HepG2 (cell line): Measurements from ENCODE around the gene FMNL2. TPM values are rescaled to one million over a fixed set of nuclear protein-coding genes. Genes with fewer than 3 reads are reported as not detected.

Experiments used
- ATAC-seq: fragments of 200-7000 bp; cut with Tn5 transposase; 3 replicates; pipeline ENCODE4 v1.9.1; 2020; ENCODE audit warnings: mild to moderate bottlenecking, moderate library complexity
- BruUV-seq: library from RNA; stranded (reverse); fragments of 400-500 nt; replicated peaks from 2 replicates; lab custom pipeline; 2021; lab: Mats Ljungman, UMichigan
- CTCF ChIA-PET: fragments of 300-600 bp; formaldehyde crosslinking; extraction: SDS; loops from one replicate; lab custom pipeline; 2021; ENCODE audit warnings: low total read pairs, inconsistent platforms, low intra/inter-chr PET ratio; lab: Yijun Ruan, JAX
- POLR2A ChIA-PET: fragments of 350-600 bp; sonication (Branson Sonifier 250); formaldehyde crosslinking; loops from one replicate; lab custom pipeline; 2020; ENCODE audit warnings: antibody characterized with exemption, inconsistent platforms; lab: Yijun Ruan, JAX
- DNase-seq: peaks from one replicate; pipeline ENCODE4 v3.0.0-alpha.2; 2015; ENCODE audit warnings: low spot score
- FAIRE-seq: peaks from 3 replicates; lab custom pipeline; 2011; peaks lifted over from hg19 to GRCh38; lab: Jason Lieb, UNC
- H2AFZ ChIP-seq: one replicate; pipeline ENCODE4 v1.6.1; 2011; ENCODE audit warnings: low read length, inconsistent platforms
- H3K27ac ChIP-seq: fragments of 300-600 bp; 3 replicates; pipeline ENCODE4 v1.8.0; 2011; ENCODE audit warnings: mixed run types, mild to moderate bottlenecking, mixed read lengths, low read length, inconsistent platforms; ENCODE audit not compliant: insufficient read depth; ENCODE audit errors: extremely low read length
- H3K27me3 ChIP-seq, 2 experiments: fragments of 200-600 bp in 1 of 2; 2 replicates in 1 of 2; 3 replicates in 1 of 2; pipeline versions ENCODE4 v1.6.0 to v1.8.0; 2011; ENCODE audit warnings: low read length in 2 of 2, mild to moderate bottlenecking in 2 of 2, moderate library complexity in 2 of 2, inconsistent platforms in 1 of 2; ENCODE audit not compliant: insufficient read depth in 2 of 2, control insufficient read depth in 1 of 2
- H3K36me3 ChIP-seq, 2 experiments: fragments of 200-600 bp in 1 of 2; replicated peaks in 1 of 2; 2 replicates in 1 of 2; 3 replicates in 1 of 2; pipeline versions ENCODE4 v1.5.1 to v1.8.0; 2011; ENCODE audit warnings: low read length in 2 of 2, inconsistent platforms in 1 of 2; ENCODE audit not compliant: insufficient read depth in 2 of 2, control insufficient read depth in 1 of 2
- H3K4me1 ChIP-seq: 2 replicates; pipeline ENCODE4 v1.5.1; 2012; ENCODE audit warnings: low read length, inconsistent platforms; ENCODE audit not compliant: insufficient read depth
- H3K4me2 ChIP-seq: 2 replicates; pipeline ENCODE4 v1.6.0; 2011; ENCODE audit warnings: low read depth, low read length, inconsistent platforms
- H3K4me3 ChIP-seq, 3 experiments: fragments of 200-600 bp in 1 of 3; sonication (generic), shearing (Covaris generic) in 1 of 3; replicated peaks in 1 of 3; 2 replicates each; pipeline ENCODE4 v1.5.1; 2011 to 2016; ENCODE audit warnings: low read length in 3 of 3, inconsistent platforms in 2 of 3, low read depth in 2 of 3, mild to moderate bottlenecking in 2 of 3, control low read depth in 1 of 3, mixed read lengths in 1 of 3; ENCODE audit not compliant: insufficient read depth in 1 of 3
- H3K79me2 ChIP-seq: one replicate; pipeline ENCODE4 v1.6.1; 2011; ENCODE audit warnings: low read length, inconsistent platforms; ENCODE audit not compliant: insufficient read depth
- H3K9ac ChIP-seq: 2 replicates; pipeline ENCODE4 v1.6.0; 2011; ENCODE audit warnings: mild to moderate bottlenecking, low read depth, low read length, inconsistent platforms; ENCODE audit not compliant: insufficient read depth
- H3K9me3 ChIP-seq: 2 replicates; pipeline ENCODE4 v1.5.1; 2012; ENCODE audit warnings: mild to moderate bottlenecking, low read length
- H4K20me1 ChIP-seq: 2 replicates; pipeline ENCODE4 v1.6.0; 2011; ENCODE audit warnings: inconsistent platforms, mild to moderate bottlenecking, low read length, moderate library complexity; ENCODE audit not compliant: insufficient read depth
- E2F2 ChIP-seq: sonication (generic); formaldehyde crosslinking; IDR thresholded peaks from 2 replicates; pipeline ENCODE4 v1.4.0; 2020; ENCODE audit warnings: missing genetic modification reagents, borderline replicate concordance
- EZH2 ChIP-seq: conservative IDR thresholded peaks from 2 replicates; pipeline ENCODE4 v1.6.1; 2012; ENCODE audit warnings: mild to moderate bottlenecking, low read depth, low read length, moderate library complexity
- FOSL2 ChIP-seq: sonication (generic); formaldehyde crosslinking; IDR thresholded peaks from 2 replicates; pipeline ENCODE4 v1.4.0; 2020; ENCODE audit warnings: missing genetic modification reagents
- FOXM1 ChIP-seq: sonication (generic); formaldehyde crosslinking; IDR thresholded peaks from 2 replicates; pipeline ENCODE4 v1.5.0; 2020; ENCODE audit warnings: missing genetic modification reagents
- HDAC1 ChIP-seq: sonication (generic); formaldehyde crosslinking; IDR thresholded peaks from 2 replicates; pipeline ENCODE4 v1.5.1; 2020; ENCODE audit warnings: mild to moderate bottlenecking, missing genetic modification reagents
- HHEX ChIP-seq: IDR thresholded peaks from 2 replicates; pipeline ENCODE4 v1.6.1; 2016; ENCODE audit warnings: control low read depth
- IKZF5 ChIP-seq: IDR thresholded peaks from 2 replicates; pipeline ENCODE4 v1.6.1; 2018; ENCODE audit warnings: missing genetic modification reagents, mild to moderate bottlenecking, missing compliant biosample characterization
- JARID2 ChIP-seq: sonication (generic); formaldehyde crosslinking; IDR thresholded peaks from 2 replicates; pipeline ENCODE4 v1.8.1; 2023; ENCODE audit warnings: missing genetic modification reagents, inconsistent platforms; ENCODE audit not compliant: insufficient replicate concordance
- MIER2 ChIP-seq: IDR thresholded peaks from 2 replicates; pipeline ENCODE4 v1.6.1; 2016; ENCODE audit warnings: missing biosample characterization, missing genetic modification reagents
- NR3C1 ChIP-seq: sonication (generic); formaldehyde crosslinking; IDR thresholded peaks from 2 replicates; pipeline ENCODE4 v1.4.0; 2020; ENCODE audit warnings: missing genetic modification reagents
- RFX1 ChIP-seq: fragments of 450-650 bp; IDR thresholded peaks from 2 replicates; pipeline ENCODE4 v1.6.1; 2017
- SAFB2 ChIP-seq: sonication (generic); formaldehyde crosslinking; IDR thresholded peaks from 2 replicates; pipeline ENCODE4 v1.5.1; 2020; ENCODE audit warnings: missing genetic modification reagents, low read depth, mild to moderate bottlenecking, borderline replicate concordance
- SALL1 ChIP-seq: sonication (generic); formaldehyde crosslinking; IDR thresholded peaks from 2 replicates; pipeline ENCODE4 v1.8.0; 2022; ENCODE audit warnings: mild to moderate bottlenecking, missing genetic modification reagents
- TEAD3 ChIP-seq: optimal IDR thresholded peaks from 2 replicates; pipeline ENCODE3; 2016; ENCODE audit warnings: borderline replicate concordance
- TFDP1 ChIP-seq: IDR thresholded peaks from 2 replicates; pipeline ENCODE4 v1.6.1; 2016; ENCODE audit warnings: missing compliant biosample characterization, missing genetic modification reagents, borderline replicate concordance
- ZNF282 ChIP-seq: fragments of 450-650 bp; IDR thresholded peaks from 2 replicates; pipeline ENCODE4 v1.6.1; 2018; ENCODE audit not compliant: partially characterized antibody
- ZNF333 ChIP-seq: sonication (generic); formaldehyde crosslinking; IDR thresholded peaks from 2 replicates; pipeline ENCODE4 v1.4.0; 2020; ENCODE audit warnings: mild to moderate bottlenecking, missing genetic modification reagents, borderline replicate concordance
- ZNF790 ChIP-seq: sonication (generic); formaldehyde crosslinking; IDR thresholded peaks from 2 replicates; pipeline ENCODE4 v1.8.0; 2022; ENCODE audit warnings: missing genetic modification reagents, mild to moderate bottlenecking, borderline replicate concordance
- ZSCAN25 ChIP-seq: sonication (generic); formaldehyde crosslinking; IDR thresholded peaks from 2 replicates; pipeline ENCODE4 v1.8.0; 2022; ENCODE audit warnings: mild to moderate bottlenecking, missing genetic modification reagents
- WGBS: methylation state at CpG from one replicate; pipeline ENCODE4 v1.1.6; 2017; ENCODE audit warnings: low lambda C conversion rate; 5-methylcytosine and 5-hydroxymethylcytosine counted together
- in situ Hi-C: cut with HindIII; loops from 2 replicates; pipeline ENCODE4 v1.10.0; 2017; ENCODE audit warnings: low pct_unique_long_range_greater_than_20kb; ENCODE audit not compliant: extremely low pct_ligation_motif_present
- intact Hi-C: fragments of 100-400 bp; cut with micrococcal nuclease; formaldehyde crosslinking; loops from one replicate; pipeline ENCODE4 v1.10.0; 2022; ENCODE audit not compliant: unreplicated experiment
- polyA plus RNA-seq, 8 experiments: library from polyadenylated mRNA; depleted of rRNA in 3 of 8; stranded (reverse) in 7 of 8; unstranded in 1 of 8; fragments of >200 nt; fragmentation: Illumina TruSeq in 4 of 8; extraction: Trizol in 4 of 8; gene quantifications; 2 replicates each; pipeline versions ENCODE4 v1.2.1 to v1.2.3, GENCODE V29; 2011 to 2016; ENCODE audit warnings: low read depth in 4 of 8, missing spikeins in 1 of 8, mixed read lengths in 1 of 8; ENCODE audit not compliant: insufficient read depth in 1 of 8
- total RNA-seq, 5 experiments: library from RNA; depleted of rRNA; stranded (reverse); fragments of >200 nt; fragmentation: Illumina TruSeq; extraction: Trizol; gene quantifications; 2 replicates each; pipeline ENCODE4 v1.2.3, GENCODE V29; 2016; ENCODE audit warnings: low read depth in 1 of 5
- TF ChIP-seq, protein P1 (sequence below): sonication (generic); formaldehyde crosslinking; IDR thresholded peaks from 2 replicates; pipeline ENCODE4 v1.8.0; 2022; ENCODE audit warnings: missing genetic modification reagents, mild to moderate bottlenecking, moderate library complexity, borderline replicate concordance

The FMNL2 gene
- total and polyA plus RNA-seq, 2 of the 13 experiments (the other 11 are each of a cell fraction or from before 2014, with no cell fraction given): 66.5 to 67.7 TPM

GRCh38 chr2:152369176-152369860 is 34.3 kb downstream of the FMNL2 start:
- H3K4me2 ChIP-seq: no peak overlapping the region
- no peak overlapping the region for H2AFZ ChIP-seq
- peaks cover 73% of the 10 kb centered on the region for H3K4me1 ChIP-seq
- no TSS peak for BruUV-seq
- H3K9ac ChIP-seq: no peak overlapping the region
- no peaks in the 10 kb centered on the region; a peak in 1 of 5 replicates for H3K36me3 ChIP-seq
- ATAC-seq (peak; percentile 59), FAIRE-seq (no peak), DNase-seq (peak; percentile 37)
- H4K20me1 ChIP-seq: peaks cover 48% of the 10 kb centered on the region; the same call in 1 of the 2 replicates
- ChIA-PET CTCF (no interaction called here), POLR2A (no interaction called here)
- intact Hi-C loops (no loop called here), in situ Hi-C loops (no loop called here)
- WGBS: 95% methylated on average over 5 of the region's 5 CpGs
- no peak overlapping the region for H3K4me3 ChIP-seq
- no peak overlapping the region for H3K27ac ChIP-seq
- H3K79me2 ChIP-seq: peaks cover 97% of the 10 kb centered on the region
- H3K9me3 ChIP-seq: no peaks in the 10 kb centered on the region
- TF ChIP-seq FOSL2: peak; percentile 30; the same call in 1 of the 2 replicates
- no peak for TF ChIP-seq E2F2 (CRISPR knock-in tag)
- peak; percentile 28 for TF ChIP-seq TEAD3
- no peak for TF ChIP-seq TFDP1 (CRISPR knock-in tag)
- no peak for TF ChIP-seq ZNF790 (CRISPR knock-in tag)
- TF ChIP-seq, protein P1, sequence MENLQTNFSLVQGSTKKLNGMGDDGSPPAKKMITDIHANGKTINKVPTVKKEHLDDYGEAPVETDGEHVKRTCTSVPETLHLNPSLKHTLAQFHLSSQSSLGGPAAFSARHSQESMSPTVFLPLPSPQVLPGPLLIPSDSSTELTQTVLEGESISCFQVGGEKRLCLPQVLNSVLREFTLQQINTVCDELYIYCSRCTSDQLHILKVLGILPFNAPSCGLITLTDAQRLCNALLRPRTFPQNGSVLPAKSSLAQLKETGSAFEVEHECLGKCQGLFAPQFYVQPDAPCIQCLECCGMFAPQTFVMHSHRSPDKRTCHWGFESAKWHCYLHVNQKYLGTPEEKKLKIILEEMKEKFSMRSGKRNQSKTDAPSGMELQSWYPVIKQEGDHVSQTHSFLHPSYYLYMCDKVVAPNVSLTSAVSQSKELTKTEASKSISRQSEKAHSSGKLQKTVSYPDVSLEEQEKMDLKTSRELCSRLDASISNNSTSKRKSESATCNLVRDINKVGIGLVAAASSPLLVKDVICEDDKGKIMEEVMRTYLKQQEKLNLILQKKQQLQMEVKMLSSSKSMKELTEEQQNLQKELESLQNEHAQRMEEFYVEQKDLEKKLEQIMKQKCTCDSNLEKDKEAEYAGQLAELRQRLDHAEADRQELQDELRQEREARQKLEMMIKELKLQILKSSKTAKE: no peak
- no peak for TF ChIP-seq ZNF333 (CRISPR knock-in tag)
- TF ChIP-seq NR3C1 (CRISPR knock-in tag): no peak
- no peak for TF ChIP-seq JARID2 (CRISPR knock-in tag)
- TF ChIP-seq SALL1 (CRISPR knock-in tag): no peak
- no peak for TF ChIP-seq ZSCAN25 (CRISPR knock-in tag)
- no peak for TF ChIP-seq RFX1
- no peak for TF ChIP-seq EZH2
- no peak for TF ChIP-seq HDAC1 (CRISPR knock-in tag)
- TF ChIP-seq ZNF282: no peak
- no peak for TF ChIP-seq SAFB2 (CRISPR knock-in tag)
- no peak for TF ChIP-seq HHEX (CRISPR knock-in tag)
- no peak for TF ChIP-seq IKZF5
- 0 out of 2 replicates have a peak, but pooled peaks have one; percentile 22 for TF ChIP-seq MIER2 (CRISPR knock-in tag)
- TF ChIP-seq FOXM1 (CRISPR knock-in tag): no peak
- H3K27me3 ChIP-seq: no peaks in the 10 kb centered on the region
